Activated CD4-positive, alpha-beta T cell treated with anti-CD3 and anti-CD28 coated beads for 48 hours (primary cell): ENCODE measurements around the gene SP140L.
A peak's percentile ranks its signal among the peaks of the same experiment; 100 is the strongest.
"Not testable (repeated sequence)": the region's sequence is repeated elsewhere in the genome, so short reads cannot be mapped to it uniquely, and the experiment has no call there.

ENCODE experiments used
- DNase-seq: peaks from one replicate; pipeline ENCODE4 v3.0.0-alpha.2; 2020

The SP140L gene

DNA sequence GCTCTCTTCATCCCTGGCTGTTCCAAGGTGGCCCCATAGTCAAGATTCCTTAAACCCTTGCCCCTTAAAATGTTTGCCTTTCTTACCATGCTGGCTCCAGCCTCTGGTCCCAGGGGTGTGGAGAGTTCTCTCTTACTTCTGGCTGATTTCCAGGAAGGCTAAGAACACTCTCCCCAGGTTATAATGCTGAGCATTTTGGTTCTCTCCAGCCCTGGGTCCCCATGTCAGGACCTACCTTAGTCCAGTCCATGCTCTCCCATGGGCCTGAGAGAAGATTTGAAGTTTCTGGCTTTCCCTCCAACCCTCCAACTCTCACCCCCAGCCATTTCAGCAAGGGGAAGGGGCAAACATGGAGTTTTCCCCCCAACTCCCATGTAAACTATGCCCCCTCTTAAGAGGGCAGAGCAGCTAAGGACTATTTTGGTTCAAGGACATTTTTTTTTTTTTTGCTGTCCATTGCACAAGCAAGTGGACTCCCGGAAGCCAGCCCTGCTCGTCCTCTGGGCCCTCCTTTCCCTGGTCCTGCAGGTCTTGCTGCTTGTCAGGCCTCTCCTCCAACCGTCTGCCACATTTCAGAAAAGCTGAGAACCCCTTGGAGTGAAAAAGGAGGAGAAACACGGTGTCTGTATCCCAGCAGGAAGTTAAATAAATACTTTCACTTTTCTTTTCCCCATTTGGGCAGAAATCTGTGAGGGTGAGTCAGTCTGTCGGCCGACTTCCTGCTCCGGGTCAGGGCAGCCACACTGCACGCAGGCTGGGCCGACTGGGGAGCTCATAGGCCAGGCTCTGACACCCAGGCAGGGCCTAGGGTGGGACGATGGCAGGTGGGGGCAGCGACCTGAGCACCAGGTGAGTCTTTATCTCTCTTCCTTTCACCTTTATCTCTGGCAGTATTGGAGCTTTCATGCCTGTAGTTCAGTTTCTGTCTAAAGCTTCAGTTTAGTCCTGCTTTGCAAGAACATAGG, at the start of gene SP140L:
Gene SP140L, plus strand, starts transcription at position 741 of the 965 bp plus-strand sequence. Its CDS starts 77 bp downstream, at position 818.
- DNase-seq, result peak; percentile 84

- DNase-seq, result no peak
Measured at GRCh38 chr2:230282936-230283335, 44.1 kb upstream of the SP140L start.

DNA sequence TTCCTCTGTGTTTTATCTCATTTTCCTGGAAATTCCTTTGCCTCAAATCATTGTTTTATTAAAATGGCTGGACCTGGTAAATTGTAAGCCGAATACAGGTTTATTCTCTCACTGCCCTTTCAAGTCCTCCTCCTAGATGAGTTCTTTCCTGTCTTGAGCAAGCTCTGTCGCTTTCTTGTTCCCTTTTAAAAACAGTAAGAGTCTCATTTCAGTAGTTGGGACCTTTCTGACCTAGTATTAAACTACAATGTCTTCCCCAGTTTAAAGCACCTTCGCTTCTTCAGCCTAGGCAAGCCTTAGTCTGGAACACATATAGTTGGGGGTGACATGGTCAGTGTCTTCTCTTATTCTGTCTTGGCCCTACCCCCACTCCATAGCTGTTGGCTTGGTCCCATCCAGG, 40.9 kb upstream of the SP140L start:
- no peak for DNase-seq

DNA sequence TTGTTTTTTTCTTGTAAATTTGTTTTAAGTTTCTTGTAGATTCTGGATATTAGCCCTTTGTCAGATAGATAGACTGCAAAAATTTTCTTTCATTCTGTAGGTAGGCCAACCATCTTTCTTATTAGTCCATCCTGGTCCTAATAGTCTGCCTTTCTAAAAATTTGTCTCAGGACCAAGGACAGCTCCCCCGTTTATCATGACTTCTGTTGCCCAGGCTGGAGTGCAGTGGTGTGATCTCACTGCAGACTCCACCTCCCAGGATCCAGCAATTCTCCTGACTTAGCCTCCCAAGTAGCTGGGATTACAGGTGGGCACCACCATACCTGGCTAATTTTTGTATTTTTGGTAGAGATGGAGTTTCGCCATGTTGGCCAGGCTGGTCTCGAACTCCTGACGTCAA, 37.7 kb upstream of the SP140L start:
- DNase-seq, result not testable (repeated sequence)

GRCh38 chr2:230295192-230295591, 31.8 kb upstream of the SP140L start:
- DNase-seq, result no peak

DNA sequence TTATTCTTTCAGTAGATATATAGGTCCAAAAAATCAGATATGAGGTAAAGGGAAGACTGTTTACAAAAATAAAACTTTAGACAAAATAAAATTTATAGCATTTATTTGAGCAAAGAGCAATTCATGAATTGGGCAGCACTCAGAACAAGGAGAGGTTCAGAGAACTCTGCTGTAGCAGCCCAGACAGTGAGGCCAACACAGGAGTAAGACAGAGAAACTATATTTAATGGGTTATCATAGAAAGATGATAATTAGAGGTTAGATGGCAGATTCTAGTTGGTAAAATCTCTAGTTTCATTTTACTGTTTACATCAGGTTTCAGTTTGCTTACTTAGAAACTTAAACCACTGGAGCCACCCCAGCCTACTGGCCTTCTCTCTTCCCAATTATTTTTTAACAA, 30.1 kb upstream of the SP140L start:
- DNase-seq, result no peak

DNA sequence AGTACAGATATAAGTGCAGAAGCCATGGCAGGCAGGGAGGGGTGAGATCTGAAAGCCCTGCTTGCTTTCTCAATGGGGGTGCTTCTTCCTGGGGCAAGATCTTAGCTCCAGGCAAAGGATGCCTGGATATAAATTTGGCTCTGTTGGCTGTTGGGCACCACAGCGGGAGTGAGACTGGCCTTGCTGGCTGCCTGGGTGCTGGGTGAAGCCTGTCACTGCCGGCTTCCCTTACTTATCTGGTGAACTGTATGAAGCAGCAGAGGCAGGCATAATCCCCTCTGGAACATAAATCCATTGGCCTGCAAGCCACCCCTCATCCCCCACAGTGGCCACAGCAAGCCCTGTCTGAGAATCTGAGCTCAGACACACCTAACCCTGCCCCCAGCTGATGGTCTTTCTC, 27.4 kb upstream of the SP140L start:
- DNase-seq, result no peak

DNA sequence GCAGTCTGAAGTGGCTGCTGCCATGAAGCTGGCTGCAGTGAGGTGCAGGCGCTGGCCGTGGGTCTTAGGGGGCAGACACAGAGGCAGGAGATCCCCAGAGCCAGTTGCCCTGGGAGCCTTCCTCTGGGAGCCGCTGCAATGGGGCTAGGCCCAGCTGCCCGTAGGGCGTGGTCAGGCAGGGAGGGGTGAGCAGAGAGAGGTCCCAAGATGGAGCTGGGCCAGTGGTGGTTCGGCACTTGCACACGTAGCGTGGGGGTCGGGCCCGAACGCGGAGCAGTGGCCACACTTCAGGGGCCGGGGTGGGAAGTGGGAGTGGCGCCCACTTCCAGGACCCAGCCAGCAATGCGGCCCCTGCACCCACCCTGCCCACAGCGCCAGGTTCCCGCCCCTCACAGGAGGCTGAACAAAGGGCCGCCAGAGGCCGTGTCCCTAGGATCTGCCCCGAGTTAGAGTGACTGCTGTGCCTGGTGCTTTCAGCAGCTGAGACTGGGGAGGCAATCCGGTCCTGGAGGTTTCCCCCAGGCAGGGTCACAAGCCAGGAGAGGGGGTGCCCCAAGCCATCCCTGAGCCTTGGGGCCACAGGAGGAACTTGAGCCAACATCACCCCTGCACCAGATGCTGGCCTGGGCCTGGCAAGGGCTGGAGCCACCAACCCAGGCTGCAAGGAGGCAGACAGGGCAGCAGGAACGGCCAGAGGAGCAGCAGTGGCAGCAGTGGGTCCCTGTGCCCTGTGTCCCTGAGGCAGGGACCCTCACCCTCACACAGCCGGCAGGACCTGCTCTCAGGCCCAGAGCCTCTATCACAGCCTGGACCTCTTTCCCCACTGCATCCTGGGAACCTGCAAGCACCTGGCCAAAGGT, 21.3 kb upstream of the SP140L start:
- DNase-seq, result no peak

DNA sequence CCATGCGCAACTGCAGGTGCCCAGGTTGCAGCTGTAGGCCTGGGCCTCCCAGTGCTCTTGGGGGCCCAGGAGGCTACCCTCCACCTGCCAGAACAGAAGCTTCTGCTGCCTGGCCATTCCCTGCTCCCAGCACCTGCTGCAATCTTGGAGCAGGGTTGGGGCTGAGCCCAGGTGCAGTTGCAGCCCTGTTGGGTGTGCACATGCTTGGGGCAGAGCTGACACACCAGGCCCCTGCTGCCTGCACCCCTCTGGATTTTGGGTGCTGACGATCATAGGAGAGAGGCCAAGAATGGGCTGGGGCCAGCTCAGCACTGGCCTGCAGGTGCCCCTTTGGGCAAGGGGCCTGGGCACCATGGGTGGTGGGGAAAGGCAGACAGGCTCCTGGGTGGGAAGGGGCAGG, 20.5 kb upstream of the SP140L start:
- DNase-seq, result no peak

- no peak for DNase-seq
Measured at GRCh38 chr2:230307485-230307884, 19.5 kb upstream of the SP140L start.

DNA sequence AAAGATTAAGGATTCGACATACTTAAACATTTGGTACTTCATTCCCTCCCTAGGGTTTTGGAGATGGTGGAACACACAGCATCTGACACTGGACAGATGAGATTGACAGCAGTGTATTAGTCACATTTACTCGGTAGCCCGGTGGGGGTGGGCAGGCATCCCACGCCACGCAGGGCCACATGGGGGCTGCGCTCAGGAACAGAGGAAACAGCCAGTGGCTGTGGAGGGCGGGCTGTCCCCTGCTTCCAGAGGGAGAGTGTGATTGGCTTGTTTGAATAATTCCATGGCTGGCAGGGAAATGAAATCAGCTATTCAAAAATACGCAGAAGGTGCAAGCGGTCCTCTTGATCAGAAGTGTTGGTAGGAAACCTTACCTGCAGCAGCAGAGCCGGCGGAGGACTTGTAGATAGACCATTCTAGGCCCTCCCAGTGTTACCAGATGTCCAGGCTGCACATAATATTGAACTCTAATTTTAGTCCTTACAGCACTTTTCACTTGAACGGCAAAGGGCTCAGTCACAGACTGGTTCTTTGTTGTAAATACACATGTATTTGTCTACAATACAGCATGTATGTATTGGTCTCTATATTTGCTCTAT, 18.5 kb upstream of the SP140L start:
- no peak for DNase-seq

GRCh38 chr2:230310792-230311191, 16.2 kb upstream of the SP140L start:
- DNase-seq, result not testable (repeated sequence)

- DNase-seq, result not testable (repeated sequence)
Measured at GRCh38 chr2:230311634-230312033, 15.4 kb upstream of the SP140L start.

DNA sequence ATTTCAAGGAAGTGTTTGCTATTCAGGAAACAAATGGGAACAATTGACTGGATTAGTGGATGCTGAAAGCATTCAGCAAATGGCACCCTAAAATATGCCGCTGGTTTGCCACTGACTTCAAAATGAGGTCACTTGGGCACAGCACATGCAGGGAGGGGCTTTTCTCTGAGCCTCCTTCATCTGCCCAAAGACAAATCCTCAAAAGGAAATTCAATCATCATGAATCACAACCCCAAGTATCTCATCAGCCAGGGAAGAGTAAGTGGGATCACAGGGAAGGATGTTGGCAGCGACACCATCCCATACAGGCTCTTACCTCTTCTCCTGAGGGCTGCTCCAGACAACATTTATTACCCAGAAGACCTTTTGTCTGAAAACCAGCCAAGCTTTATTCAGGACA, 14.4 kb upstream of the SP140L start:
- no peak for DNase-seq

DNA sequence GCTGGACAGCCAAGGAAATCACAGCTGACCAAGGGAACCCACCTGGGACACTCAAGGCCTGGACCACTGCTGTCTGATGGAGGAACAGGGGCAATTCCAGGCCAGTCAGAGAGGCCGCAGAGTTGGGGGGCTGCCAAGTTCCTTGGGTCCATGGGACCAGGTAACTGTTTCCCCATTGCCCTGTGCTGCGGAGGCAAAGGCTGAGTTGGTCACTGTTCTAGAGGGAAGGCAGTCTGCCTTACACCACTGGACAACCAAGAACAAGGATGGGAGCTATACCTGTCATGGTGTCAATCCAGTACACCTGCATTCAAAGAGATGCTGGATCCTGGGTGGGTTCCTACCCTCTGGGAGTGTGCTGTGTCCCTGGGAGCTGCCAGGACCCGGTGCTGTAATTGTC, 9.6 kb upstream of the SP140L start:
- no peak for DNase-seq

DNA sequence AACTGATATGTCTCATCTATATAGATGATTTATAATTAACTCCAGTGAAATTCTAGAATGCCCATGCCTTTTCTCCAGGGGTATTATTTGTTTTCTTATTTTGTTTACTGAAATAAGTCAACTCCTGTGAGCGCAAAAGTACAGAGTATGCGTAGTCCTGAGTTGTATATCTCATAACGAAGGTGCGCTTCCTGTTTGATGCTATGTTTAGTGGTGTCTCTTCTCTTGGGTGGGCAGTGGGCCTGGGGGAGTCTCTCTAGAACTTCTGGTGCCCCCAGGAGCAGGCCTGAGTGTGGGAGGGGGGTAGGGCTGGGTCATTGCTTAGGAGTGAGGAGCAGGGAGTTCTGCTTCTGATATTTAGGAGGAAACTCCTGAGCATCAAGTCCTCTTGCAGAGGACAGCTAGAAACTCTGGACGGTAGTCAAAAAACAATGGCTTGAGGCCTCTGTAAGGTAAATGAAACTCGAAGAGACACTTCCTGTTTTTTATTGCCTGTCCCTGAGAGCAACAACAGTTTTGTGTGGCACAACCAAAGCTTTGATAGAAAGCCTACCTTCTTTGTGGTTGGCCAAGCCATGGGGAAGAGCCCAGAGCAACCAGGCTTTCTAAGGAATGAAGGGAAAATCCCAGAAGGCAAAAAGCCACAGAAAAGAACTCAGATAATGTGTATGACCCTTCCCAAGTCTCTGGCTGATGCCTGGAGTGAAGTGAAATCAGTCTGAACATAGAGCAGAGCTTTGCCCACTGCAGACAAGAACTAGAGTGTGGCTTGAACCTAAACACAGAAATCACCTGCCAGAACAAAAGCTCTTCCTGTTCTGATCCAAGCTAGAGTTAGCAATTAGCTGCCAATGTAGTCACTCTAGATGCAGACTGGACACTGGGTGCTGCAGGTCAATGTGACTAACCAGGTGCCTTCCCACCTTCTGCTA, 8.5 kb upstream of the SP140L start:
- no peak for DNase-seq

DNA sequence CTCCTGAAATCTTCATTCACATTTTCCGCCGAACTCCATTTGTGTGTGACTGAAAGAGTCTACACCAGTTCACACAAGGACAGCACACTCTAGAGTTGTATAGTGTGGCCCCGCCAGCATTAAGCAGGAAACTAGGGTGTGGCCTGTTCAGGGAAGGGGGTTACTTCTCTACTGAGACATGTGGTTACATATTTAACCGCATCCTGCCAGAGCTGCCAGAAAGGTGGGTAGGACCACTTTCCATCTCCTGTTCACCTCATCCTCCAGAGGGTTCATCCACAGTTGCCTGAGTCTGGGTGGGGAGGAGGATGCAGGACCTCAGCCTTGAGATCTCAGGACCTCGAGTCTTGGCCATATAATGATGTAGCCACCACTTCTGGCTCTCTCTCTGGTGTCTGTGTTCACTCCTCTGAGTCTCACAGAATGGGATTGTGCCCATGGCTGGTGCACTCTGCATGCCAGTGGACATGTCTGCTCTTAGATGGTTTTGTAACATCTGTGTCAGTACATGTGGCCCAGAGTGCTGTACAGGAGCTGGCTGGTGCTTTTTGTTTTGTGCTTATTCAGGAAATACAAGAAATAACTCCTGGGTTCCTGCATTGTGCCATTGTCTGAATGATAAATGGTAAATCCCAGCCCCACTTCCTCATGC, 7.7 kb upstream of the SP140L start:
- peak; percentile 76 for DNase-seq

DNA sequence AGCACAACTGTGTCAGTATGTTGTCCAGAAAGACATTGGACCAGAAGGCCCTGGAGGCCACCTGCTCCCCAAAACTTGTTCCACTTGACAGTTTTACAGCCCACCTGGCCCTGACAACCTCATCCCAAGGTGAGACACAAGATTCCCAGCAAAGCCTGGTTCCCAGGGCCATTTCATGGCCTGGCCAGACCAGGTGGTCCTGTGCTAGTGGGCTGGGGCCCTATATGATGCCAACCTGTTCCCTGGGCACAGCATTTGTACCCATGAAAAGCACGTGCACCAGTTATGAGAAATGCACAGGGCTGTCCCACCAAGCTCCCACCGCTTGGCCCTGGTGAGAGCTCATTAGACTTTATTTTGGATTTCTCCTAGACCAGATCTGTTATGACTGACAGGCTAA, 6.0 kb upstream of the SP140L start:
- no peak for DNase-seq

DNA sequence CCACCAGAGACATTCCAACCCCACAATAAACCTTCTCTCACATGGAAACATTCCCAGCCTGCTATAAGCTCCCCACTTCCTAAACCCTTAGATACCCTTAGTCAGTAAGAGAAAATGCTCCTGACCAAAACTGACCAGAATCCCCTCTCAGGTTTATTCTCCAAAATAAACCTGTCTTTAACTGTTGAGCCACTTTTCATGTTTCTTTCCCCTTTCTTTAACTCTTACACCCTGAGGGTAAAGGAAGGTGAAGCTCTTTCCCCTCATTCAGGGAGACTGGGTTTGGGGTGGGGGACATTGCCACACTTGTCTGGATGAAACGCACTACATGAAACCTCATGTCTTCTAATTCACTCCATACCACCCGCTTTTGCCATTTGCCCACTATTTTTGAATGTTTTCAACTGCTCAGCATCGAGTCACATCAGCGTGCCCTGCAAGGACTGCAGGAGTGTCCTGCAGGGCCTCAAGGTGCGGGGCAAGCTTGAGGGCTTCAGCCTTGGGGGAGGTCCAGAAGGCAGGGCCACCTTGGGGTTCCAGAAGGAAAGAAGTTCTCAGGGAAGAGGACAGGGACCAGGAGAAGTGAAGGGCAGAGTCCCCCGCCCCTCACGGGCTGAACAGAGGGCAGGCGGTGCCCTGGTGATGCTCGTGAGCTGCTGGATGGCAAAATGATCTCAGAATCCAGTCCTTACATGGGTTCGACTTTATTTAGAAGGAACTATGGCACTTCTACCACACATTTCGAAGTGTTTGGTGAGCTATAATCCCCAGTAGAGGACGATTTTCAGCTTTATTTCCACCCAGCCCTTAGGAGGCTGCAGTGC, 4.2 kb upstream of the SP140L start:
- no peak for DNase-seq

DNA sequence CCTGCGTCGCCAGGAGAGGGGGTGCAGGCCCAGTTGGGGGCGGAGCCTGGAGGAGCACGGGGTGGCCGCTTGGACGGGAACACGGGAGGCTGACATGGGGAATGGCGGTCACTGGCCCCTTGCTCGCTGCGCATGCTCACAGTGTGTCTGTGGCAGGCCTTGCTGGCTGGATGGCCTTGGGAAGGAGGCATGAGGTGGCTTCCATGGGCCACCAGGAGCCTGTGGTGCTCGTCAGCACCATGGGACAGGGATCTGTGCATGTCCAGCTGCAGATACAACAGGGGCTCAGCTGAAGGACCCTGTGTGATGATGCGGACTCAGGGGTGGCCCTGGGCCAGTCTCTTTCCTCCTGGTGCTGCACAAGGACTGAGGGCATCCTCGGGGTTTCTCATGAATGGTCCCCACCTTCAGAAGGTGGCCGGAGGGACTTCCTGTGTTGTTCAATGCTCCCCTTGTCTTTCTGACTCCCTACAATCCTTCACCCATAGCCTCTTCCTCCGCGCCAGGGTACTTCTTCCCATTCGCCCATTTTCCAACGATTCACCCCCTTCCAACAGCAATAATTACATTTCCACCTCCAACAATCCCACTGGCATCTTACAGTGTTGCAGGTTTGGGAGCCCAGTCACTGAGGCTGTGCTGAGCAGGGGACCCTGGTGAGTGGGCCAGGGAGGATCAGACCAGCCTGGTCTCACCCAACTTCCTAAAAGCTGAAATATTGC, 3.4 kb upstream of the SP140L start:
- DNase-seq, result peak; percentile 54
